Measurements from ENCODE around the gene ACY1. TPM values are rescaled to one million over a fixed set of nuclear protein-coding genes. Genes with fewer than 3 reads are reported as not detected.
A peak's percentile ranks its signal among the peaks of the same experiment; 100 is the strongest.

ACY1 gene
- total and polyA plus RNA-seq, 2 of the 13 experiments (the other 11 are each of a cell fraction or from before 2014, with no cell fraction given) = 113 to 162 TPM

DNA sequence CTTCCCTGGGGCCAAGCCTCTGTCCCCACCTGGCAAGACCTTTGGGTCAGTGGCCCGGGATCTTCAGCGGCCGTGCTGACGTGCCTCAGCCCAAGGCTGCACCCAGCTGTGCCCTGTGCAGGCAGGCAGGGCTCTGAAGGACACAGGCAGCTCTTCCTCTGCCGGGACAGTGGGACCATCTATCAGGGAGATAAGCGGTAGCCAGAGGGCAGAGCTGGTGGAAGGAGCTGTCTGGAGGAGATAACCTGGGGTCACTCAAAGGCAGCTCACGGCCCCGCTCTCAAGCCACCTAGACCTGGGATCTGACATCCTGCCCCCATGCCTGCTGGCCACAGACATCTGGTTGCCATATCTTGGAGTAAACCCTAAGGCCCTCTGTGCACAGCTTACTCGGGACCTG, 45.7 kb downstream of the ACY1 start:
- TF ChIP-seq XBP1 (CRISPR knock-in tag; IDR thresholded peaks at IDR 0.05) = peak; percentile 33; the same call in 1 of the 2 replicates
- TF ChIP-seq NFKB2 (CRISPR knock-in tag; IDR thresholded peaks at IDR 0.05; ENCODE audit: borderline replicate concordance) = peak; percentile 40; the same call in 1 of the 2 replicates
- TF ChIP-seq ZFP82 (CRISPR knock-in tag; IDR thresholded peaks at IDR 0.05; ENCODE audit: borderline replicate concordance) = no peak
- TF ChIP-seq ZNF558 (CRISPR knock-in tag; IDR thresholded peaks at IDR 0.05; ENCODE audit: borderline replicate concordance) = no peak
- 0 out of 2 replicates have a peak, but pooled peaks have one; percentile 15 for TF ChIP-seq ZNF772 (CRISPR knock-in tag; IDR thresholded peaks at IDR 0.05)
- 0 out of 2 replicates have a peak, but pooled peaks have one; percentile 26 for TF ChIP-seq ZNF292 (CRISPR knock-in tag; IDR thresholded peaks at IDR 0.05; ENCODE audit: borderline replicate concordance, low read depth)
- TF ChIP-seq, protein P1, sequence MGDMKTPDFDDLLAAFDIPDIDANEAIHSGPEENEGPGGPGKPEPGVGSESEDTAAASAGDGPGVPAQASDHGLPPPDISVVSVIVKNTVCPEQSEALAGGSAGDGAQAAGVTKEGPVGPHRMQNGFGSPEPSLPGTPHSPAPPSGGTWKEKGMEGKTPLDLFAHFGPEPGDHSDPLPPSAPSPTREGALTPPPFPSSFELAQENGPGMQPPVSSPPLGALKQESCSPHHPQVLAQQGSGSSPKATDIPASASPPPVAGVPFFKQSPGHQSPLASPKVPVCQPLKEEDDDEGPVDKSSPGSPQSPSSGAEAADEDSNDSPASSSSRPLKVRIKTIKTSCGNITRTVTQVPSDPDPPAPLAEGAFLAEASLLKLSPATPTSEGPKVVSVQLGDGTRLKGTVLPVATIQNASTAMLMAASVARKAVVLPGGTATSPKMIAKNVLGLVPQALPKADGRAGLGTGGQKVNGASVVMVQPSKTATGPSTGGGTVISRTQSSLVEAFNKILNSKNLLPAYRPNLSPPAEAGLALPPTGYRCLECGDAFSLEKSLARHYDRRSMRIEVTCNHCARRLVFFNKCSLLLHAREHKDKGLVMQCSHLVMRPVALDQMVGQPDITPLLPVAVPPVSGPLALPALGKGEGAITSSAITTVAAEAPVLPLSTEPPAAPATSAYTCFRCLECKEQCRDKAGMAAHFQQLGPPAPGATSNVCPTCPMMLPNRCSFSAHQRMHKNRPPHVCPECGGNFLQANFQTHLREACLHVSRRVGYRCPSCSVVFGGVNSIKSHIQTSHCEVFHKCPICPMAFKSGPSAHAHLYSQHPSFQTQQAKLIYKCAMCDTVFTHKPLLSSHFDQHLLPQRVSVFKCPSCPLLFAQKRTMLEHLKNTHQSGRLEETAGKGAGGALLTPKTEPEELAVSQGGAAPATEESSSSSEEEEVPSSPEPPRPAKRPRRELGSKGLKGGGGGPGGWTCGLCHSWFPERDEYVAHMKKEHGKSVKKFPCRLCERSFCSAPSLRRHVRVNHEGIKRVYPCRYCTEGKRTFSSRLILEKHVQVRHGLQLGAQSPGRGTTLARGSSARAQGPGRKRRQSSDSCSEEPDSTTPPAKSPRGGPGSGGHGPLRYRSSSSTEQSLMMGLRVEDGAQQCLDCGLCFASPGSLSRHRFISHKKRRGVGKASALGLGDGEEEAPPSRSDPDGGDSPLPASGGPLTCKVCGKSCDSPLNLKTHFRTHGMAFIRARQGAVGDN (CRISPR knock-in tag; IDR thresholded peaks at IDR 0.05) = peak; percentile 32
- no peak for TF ChIP-seq SAFB2 (CRISPR knock-in tag; IDR thresholded peaks at IDR 0.05; ENCODE audit: borderline replicate concordance, low read depth)
- TF ChIP-seq ZNF329 (CRISPR knock-in tag; IDR thresholded peaks at IDR 0.05; ENCODE audit: low read depth) = no peak
- TF ChIP-seq, protein P2, sequence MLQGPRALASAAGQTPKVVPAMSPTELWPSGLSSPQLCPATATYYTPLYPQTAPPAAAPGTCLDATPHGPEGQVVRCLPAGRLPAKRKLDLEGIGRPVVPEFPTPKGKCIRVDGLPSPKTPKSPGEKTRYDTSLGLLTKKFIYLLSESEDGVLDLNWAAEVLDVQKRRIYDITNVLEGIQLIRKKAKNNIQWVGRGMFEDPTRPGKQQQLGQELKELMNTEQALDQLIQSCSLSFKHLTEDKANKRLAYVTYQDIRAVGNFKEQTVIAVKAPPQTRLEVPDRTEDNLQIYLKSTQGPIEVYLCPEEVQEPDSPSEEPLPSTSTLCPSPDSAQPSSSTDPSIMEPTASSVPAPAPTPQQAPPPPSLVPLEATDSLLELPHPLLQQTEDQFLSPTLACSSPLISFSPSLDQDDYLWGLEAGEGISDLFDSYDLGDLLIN (CRISPR knock-in tag; IDR thresholded peaks at IDR 0.05; ENCODE audit: borderline replicate concordance) = no peak
- TF ChIP-seq, protein P3, sequence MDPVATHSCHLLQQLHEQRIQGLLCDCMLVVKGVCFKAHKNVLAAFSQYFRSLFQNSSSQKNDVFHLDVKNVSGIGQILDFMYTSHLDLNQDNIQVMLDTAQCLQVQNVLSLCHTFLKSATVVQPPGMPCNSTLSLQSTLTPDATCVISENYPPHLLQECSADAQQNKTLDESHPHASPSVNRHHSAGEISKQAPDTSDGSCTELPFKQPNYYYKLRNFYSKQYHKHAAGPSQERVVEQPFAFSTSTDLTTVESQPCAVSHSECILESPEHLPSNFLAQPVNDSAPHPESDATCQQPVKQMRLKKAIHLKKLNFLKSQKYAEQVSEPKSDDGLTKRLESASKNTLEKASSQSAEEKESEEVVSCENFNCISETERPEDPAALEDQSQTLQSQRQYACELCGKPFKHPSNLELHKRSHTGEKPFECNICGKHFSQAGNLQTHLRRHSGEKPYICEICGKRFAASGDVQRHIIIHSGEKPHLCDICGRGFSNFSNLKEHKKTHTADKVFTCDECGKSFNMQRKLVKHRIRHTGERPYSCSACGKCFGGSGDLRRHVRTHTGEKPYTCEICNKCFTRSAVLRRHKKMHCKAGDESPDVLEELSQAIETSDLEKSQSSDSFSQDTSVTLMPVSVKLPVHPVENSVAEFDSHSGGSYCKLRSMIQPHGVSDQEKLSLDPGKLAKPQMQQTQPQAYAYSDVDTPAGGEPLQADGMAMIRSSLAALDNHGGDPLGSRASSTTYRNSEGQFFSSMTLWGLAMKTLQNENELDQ (CRISPR knock-in tag; IDR thresholded peaks at IDR 0.05; ENCODE audit: borderline replicate concordance) = no peak
- Histone ChIP-seq H3K4me2 (ENCODE audit: low read depth, low read length) (peak overlapping the region; percentile 68), H3K27me3 (ENCODE audit: control insufficient read depth in 1 of 2, insufficient read depth in 2 of 2, low read length in 2 of 2) (peaks cover 1 to 21% of the 10 kb centered on the region in 2 experiments; a peak in 4 of 5 replicates), H3K27ac (ENCODE audit: extremely low read length, insufficient read depth, low read length) (no peak overlapping the region), H3K9ac (ENCODE audit: insufficient read depth, low read depth, low read length) (no peak overlapping the region), H3K9me3 (ENCODE audit: low read length) (no peaks in the 10 kb centered on the region), H3K79me2 (ENCODE audit: insufficient read depth, low read length) (no peaks in the 10 kb centered on the region), H3K4me1 (ENCODE audit: insufficient read depth, low read length) (peaks cover 64% of the 10 kb centered on the region), H4K20me1 (ENCODE audit: insufficient read depth, low read length) (no peaks in the 10 kb centered on the region), H3K4me3 (replicated peaks in 1 of 3; ENCODE audit: insufficient read depth in 1 of 3, low read depth in 2 of 3, low read length in 3 of 3) (peak overlapping the region in 1 of 3 experiments; percentile 41; a peak in 1 of 6 replicates), H3K36me3 (replicated peaks in 1 of 2; ENCODE audit: control insufficient read depth in 1 of 2, insufficient read depth in 2 of 2, low read length in 2 of 2) (no peaks in the 10 kb centered on the region), H2AFZ (ENCODE audit: low read length) (no peak overlapping the region)
- DNase-seq (ENCODE audit: low spot score) (no peak), ATAC-seq (peak; percentile 10; the same call in 2 of the 3 replicates), FAIRE-seq (no peak)
- no TSS peak for BruUV-seq (replicated peaks)
- POLR2A ChIA-PET = interaction anchor here (0.9 to 1.4 kb wide), 4 partner anchors 12 to 33 kb away, joined by 3 to 6 read pairs (median 3); partner anchors contain the start of gene RPL29
- intact Hi-C loops (cut with micrococcal nuclease; ENCODE audit: unreplicated experiment) (no loop called here), in situ Hi-C loops (cut with HindIII; ENCODE audit: extremely low pct_ligation_motif_present, low pct_unique_long_range_greater_than_20kb) (no loop called here)
- 0% methylated on average over 2 of the region's 9 CpGs for WGBS (ENCODE audit: low lambda C conversion rate)
- CTCF ChIA-PET (ENCODE audit: low intra/inter-chr PET ratio, low total read pairs) = no interaction called here

All from HepG2 (cell line).